ENCODE results near the gene LCP2. TPM values are rescaled to one million over a fixed set of nuclear protein-coding genes. Genes with fewer than 3 reads are reported as not detected.

Gene LCP2
- total RNA-seq, 1 experiment from 2014 or later: not detected

GRCh38 chr5:170315154-170315553, 17.6 kb upstream of the LCP2 start:
- no peak for DNase-seq (ENCODE audit: low read depth)

GRCh38 chr5:170314541-170315095, 17.0 kb upstream of the LCP2 start:
- no peak for DNase-seq (ENCODE audit: low read depth)

- no peak for DNase-seq (ENCODE audit: low read depth)
Measured at GRCh38 chr5:170313816-170314215, 16.2 kb upstream of the LCP2 start.

- DNase-seq (ENCODE audit: low read depth): no peak
Measured at GRCh38 chr5:170313344-170313743, 15.8 kb upstream of the LCP2 start.

- peak; percentile 74 for DNase-seq (ENCODE audit: low read depth)
Measured at GRCh38 chr5:170312666-170313065, 15.1 kb upstream of the LCP2 start.

DNA sequence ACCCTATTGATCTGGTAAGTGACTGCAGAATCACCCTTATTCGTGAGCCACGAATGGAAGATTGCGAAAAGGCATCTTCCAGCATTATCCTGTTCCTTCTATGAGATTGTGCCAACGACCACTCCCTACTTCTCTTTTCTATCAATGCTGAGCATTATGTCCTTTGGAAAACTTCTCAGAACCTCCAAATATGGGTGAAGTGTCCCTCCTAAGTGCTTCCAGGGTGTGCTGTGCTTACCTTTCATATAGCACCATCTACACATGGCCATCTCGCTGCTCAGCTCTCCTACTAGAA, 14.7 kb upstream of the LCP2 start:
- no peak for DNase-seq (ENCODE audit: low read depth)

DNA sequence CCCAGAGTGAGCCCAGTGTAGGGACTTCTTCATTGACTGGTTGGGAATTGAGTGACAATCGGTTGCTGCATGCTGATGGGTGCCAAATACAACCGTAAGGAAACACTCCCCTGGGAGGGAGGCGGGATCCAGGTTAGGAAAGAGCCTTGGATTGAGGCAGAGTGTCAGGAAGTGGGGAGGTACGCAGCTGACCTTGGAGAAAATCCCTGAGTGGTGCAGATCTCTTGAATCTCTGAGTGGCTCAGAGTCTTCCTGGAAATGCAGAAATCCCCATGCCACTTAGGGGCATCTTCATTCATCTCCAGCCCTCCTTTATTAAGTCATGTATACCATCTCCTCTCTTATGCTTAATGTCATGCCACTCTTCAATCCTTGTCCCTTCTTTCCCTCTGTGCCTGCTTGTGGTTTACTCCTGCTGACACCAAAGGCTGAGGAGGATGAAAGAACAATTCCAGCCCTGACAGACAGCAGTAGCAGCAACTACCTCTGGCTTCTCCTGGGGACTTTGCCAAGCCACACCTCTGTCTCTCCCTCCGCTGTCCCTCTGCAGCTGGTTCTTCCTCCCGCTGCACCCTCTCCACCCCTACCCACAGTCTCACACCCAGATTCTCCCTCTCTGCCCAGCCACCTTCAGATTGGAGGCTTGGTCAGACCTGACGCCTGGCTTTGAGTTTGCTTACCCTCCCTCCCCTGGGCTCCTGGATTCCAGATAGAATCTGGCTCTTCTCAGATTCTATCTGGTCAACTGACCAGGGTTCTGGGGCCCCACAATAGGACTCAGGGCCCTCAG, 14.1 kb upstream of the LCP2 start:
- no peak for DNase-seq (ENCODE audit: low read depth)

DNA sequence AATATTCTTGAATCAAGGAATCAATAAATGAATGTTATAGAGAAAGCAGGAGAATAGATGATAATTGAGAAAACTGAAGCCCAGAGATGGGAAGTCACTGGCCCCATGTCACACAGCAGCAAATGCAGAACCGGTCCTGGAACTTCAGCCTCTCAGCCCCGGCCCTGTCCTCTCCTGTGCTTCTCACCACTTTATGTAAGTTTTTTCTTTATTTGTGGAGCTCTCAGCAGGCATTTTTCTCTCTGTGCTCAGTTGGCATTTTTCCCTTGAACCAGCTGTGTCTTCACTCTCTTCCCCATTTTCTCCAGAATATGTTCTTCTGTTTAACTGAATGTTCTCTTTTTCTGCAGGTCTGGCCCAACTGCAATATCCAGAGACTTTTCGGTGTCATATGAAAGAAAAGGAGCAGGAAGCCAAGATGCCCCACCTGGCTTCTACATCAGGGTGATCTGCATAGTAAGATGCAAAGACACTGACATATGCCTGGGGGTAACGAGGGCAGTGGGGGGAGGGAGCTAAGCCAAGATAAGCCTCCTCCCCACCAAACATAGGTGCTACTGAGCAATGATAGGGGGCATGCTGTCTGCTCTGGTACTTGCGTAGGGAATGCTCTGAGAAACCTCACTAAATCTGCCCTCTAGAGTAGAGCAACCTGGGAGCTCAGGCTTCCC, 12.8 kb upstream of the LCP2 start:
- DNase-seq (ENCODE audit: low read depth): no peak

DNA sequence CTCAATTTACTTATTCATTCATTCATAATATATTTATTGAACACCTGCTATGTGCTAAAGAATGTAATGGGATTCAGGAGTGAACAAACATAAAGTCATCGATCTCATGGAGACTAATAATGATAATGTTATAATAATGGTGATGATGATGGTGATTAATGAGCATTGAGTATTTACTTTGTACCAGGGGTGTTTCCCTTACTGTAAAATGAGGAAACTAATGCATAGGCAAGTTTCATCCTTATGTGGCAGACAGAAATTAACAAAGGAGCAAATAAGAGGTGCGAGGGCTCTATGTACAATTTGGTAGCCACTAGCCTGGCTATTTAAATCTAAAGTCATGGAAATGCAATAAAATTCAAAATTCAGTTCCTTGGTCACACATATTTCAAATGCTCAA, 11.1 kb upstream of the LCP2 start:
- no peak for DNase-seq (ENCODE audit: low read depth)

DNA sequence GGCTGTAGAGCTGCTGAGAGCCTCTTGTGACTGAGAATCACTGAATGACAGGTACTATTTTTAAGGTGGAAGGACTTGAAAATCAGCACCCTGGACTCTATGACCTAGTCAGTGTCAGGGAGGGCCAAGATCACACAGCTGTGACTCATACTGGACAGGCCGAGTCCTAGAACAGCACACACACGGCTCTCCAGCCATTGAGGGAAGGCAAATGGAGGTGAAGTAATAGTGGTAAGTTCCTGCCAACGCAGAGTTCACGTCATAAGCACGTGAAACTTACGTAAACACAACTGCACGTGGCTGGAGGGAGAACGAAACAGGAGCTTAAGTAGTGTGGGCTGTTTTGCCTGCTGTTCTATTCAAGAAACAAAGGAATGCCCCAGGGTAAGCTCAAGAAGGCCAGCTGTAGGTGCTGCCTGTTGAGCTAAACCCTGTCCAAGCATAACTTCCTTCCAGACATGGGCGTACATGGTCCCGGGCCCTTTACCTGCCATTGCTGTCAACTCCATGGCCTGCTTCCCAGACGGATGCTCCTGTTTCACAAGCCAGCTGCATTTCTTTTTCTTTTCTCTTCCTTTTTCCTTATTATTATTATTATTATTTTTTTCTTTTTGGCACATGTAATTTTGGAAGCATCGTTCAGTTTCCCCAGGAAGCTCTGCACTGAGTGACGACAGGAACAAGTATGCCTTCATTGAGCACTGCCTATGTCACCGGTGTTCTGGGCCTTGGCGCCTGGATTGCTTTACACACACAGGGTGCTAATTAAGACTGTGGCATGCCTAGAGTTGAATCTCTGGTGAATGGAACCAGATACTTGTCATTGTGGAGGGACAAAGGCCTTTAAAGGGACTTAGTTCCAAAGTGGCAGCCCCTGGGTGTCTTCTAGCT, 10.2 kb upstream of the LCP2 start:
- DNase-seq (ENCODE audit: low read depth): peak; percentile 54

GRCh38 chr5:170306381-170306831, 8.8 kb upstream of the LCP2 start:
- peak; percentile 82 for DNase-seq (ENCODE audit: low read depth)

DNA sequence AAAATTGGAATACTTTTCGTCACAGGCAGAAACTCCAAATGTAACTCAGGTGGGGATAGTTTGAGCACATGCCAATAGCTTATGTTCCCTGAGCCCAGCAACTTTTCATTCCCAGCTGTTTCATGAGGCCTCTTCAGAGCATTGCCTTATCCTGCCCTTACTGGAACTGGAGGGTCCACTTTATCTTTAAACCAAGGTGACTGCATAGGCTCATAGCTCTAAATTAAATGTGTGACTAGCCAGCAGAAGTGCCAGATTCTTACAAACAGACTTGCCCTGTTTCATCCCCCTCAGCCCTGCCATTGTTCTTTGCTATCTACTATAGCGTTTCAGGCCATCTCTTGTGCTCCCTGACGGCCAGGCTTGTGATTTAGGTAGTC, 8.1 kb upstream of the LCP2 start:
- no peak for DNase-seq (ENCODE audit: low read depth)

- no peak for DNase-seq (ENCODE audit: low read depth)
Measured at GRCh38 chr5:170305016-170305645, 7.6 kb upstream of the LCP2 start.

- DNase-seq (ENCODE audit: low read depth): no peak
Measured at GRCh38 chr5:170303549-170303948, 6.0 kb upstream of the LCP2 start.

DNA sequence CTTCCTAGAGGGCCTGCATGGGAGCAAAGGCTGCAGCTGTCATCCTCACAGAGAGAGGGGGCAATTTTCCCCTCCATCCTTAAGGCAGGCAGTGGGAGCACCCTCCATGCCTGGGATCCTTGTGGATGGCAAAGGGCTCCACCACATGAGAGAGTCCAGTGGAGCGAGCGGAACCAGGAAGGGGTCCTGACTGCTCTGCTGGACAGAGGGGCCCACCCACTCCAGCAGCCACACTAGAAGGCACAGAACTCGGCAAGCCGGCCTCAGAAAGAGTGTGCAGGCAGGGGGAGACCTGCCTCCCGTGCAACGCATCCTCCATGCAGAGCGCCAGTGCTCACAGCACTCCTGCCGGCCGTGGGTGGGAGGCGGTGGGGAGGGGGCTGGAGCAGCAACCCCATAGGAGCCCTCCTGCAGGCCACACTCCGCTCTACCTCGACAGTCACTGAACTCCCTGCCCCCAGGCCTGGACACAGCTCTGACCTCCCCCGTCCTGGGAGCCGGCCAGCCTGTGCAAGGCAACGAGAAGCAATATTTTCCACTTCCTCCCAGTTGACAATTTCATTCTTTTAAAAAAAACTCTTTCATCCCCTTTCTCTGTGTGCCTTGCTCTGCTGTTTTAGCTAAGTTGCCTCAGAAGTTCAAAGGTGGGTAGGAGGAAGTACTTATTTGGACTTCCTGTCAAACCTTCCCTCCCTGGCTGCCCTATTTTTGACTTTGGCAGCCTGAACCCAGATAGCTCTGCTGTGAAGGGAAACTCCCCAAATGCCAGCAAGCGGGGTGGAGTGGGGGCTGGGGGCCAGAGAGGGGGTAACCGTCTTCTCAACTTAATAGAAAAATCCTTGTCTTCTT, 5.3 kb upstream of the LCP2 start:
- DNase-seq (ENCODE audit: low read depth): no peak

DNA sequence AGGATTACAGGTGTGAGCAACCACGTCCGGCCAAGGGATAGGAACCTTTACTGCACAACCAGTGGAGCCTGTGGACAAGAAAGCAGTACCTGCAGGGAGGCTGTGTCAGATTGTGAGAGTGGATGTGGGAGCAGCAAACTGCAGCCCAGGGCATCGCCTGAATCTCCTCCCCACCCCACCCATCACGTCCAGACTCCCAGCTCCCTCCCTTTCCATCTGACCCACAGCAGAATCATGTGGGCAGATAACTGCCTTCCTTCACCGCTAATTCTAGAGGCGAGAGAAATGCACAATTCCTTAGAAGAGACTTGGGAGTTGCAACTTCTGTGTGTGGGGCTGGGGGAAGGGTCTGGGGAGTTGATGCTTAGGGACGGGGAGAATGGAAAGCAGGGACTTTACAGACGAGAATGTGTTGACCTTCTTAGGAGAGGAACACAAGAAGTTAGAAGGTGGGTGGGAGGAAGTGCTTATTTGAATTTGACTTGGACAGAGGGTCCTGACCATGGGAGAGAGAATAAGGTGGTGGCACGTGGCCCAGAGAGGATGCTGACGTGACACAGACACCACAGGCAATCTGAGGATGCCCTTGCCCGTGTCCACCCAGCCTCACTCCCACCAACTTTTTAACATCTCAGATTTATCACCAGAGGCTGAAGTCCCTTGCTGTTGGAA, 4.5 kb upstream of the LCP2 start:
- DNase-seq (ENCODE audit: low read depth): no peak

- no peak for DNase-seq (ENCODE audit: low read depth)
Measured at GRCh38 chr5:170301149-170301548, 3.6 kb upstream of the LCP2 start.

- DNase-seq (ENCODE audit: low read depth): no peak
Measured at GRCh38 chr5:170300361-170301013, 2.9 kb upstream of the LCP2 start.

GRCh38 chr5:170296935-170297588, 515 bp downstream of the LCP2 start:
- no peak for DNase-seq (ENCODE audit: low read depth)

All from Daoy (cell line).